H1 (cell line): ENCODE data around the gene PTHLH. TPM values are rescaled to one million over a fixed set of nuclear protein-coding genes. Genes with fewer than 3 reads are reported as not detected.

Experiments used
- BCL11A ChIP-seq, 2 experiments: IDR thresholded peaks; one replicate each; pipeline ENCODE4 v1.6.1; 2011; ENCODE audit warnings: low read depth in 2 of 2, low read length in 2 of 2, mild to moderate bottlenecking in 2 of 2
- GABPA ChIP-seq: IDR thresholded peaks from 2 replicates; pipeline ENCODE4 v1.6.1; 2011; ENCODE audit warnings: mild to moderate bottlenecking, low read length, moderate library complexity, borderline replicate concordance; ENCODE audit not compliant: insufficient read depth
- NRF1 ChIP-seq: IDR thresholded peaks from 2 replicates; pipeline ENCODE4 v1.6.1; 2011; ENCODE audit warnings: mild to moderate bottlenecking, low read depth, low read length, improper control_type of control experiment
- RNF2 ChIP-seq: fragments of 200-900, 300-1000 bp; sonication (generic); IDR thresholded peaks from 2 replicates; pipeline ENCODE4 v1.7.1; 2016; ENCODE audit warnings: borderline replicate concordance, low read depth, mild to moderate bottlenecking, antibody characterized with exemption, low read length; ENCODE audit not compliant: poor library complexity, severe bottlenecking; ENCODE audit errors: missing control alignments
- polyA plus RNA-seq, 7 experiments: library from polyadenylated mRNA; depleted of rRNA in 3 of 7; stranded (reverse) in 5 of 7; unstranded in 2 of 7; fragments of >200 nt in 5 of 7; fragments of 200-250 nt in 2 of 7; gene quantifications; 1 replicate in 5 of 7; 2 replicates in 1 of 7; 4 replicates in 1 of 7; pipeline versions ENCODE4 v1.2.1 to v1.2.3, GENCODE V29; 2011 to 2013; ENCODE audit warnings: missing spikeins in 2 of 7, mixed read lengths in 2 of 7
- total RNA-seq: library from RNA; stranded (reverse); fragmentation: NEBNext Ultra II Directional; extraction: Animal tissue kit (Norgen Biotek cat#: 25700); gene quantifications from 2 replicates; pipeline ENCODE4 v1.2.1, GENCODE V29; 2021

PTHLH gene
- total and polyA plus RNA-seq, 2 of the 8 experiments (the other 6 are each of a cell fraction or from before 2014, with no cell fraction given), result 0.32 TPM; not detected in 1

DNA sequence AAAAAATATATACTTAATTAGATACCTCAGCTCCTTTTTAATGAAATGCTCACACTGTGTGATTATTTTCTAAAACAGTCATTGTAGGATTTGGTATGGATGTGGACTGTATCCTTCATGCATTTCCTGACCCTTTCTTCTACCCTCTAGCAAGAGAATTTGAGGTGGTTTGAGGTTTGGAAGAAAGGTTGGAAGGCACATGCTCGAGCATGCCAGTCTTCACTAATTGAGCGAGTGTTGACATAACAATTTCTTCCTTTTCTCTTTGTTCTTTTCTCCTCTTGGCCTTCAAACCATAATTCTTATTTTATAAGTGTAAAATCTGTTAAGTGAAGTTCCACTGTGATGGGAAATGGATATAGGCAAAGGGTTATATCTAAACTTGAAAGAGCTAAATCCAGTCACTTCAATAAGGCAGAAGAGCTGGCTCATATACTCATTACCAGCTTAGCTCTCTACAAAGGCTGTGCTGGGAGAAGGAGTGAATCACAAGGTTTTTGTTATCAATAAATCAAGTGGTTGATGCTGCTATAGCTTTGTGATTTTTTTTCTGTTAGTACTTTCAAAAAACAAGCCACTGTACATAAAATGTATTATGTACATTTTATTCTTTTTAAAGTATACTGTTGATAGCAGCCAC is 16.2 kb upstream of the PTHLH start (continued):
- TF ChIP-seq GABPA (no peak), NRF1 (no peak), BCL11A (IDR thresholded peaks at IDR 0.05; ENCODE audit: low read depth in 2 of 2, low read length in 2 of 2) (no peak), RNF2 (no peak)
